Measurements from ENCODE around the gene WBP2.

DNA sequence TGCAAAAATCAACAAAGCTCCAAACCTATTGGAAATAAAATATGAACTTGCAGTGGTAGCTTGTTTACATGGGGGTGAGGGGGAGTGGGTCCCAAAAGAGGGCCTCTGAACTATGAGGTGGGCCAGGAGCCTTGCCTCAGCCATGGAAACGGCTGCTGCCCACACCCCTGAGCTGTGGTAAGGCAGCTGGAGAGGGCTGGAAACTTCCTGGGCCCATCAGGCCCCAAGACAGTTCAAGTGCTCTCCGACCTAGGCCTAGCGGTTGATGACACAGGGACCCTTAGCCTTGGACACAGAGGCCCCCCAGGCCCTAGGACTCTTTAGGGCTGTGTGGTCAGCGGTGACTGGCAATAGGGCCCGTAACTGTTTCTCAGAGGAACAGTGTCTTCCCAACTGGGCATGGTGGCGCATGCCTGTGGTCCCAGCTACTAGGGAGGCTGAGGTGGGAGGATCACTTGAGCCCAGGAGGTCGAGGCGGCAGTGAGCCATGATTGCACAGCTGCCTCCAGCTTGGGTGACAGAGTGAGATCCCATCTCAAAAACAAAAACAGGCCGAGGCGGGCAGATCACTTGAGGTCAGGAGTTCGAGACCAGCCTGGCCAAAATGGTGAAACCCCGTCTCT, 29.3 kb downstream of the WBP2 start:
- TF ChIP-seq CTCF (IDR thresholded peaks at IDR 0.05 in 2 of 3, conservative IDR thresholded peaks at IDR 0.05 in 1 of 3; ENCODE audit: borderline replicate concordance in 1 of 3, insufficient read depth in 1 of 3, low read depth in 2 of 3, low read length in 2 of 3) (no peak), POLR2AphosphoS5 (IDR thresholded peaks at IDR 0.05; ENCODE audit: low read depth, low read length) (no peak), ZNF274 (IDR thresholded peaks at IDR 0.05; ENCODE audit: low read depth, low read length) (no peak), POLR2A (IDR thresholded peaks at IDR 0.05; ENCODE audit: borderline replicate concordance, extremely low read depth, insufficient read depth, insufficient read length) (no peak), EGR1 (IDR thresholded peaks at IDR 0.05; ENCODE audit: low read depth) (no peak), EZH2 (IDR thresholded peaks at IDR 0.05) (no peak), YY1 (IDR thresholded peaks at IDR 0.05; ENCODE audit: extremely low read depth, insufficient replicate concordance, low read depth, low read length) (no peak), TCF7L2 (IDR thresholded peaks at IDR 0.05; ENCODE audit: borderline replicate concordance, extremely low read depth, insufficient read depth, insufficient read length) (no peak), SP1 (IDR thresholded peaks at IDR 0.05; ENCODE audit: low read depth) (no peak), ZFX (IDR thresholded peaks at IDR 0.05) (no peak)
- TF ChIP-seq, protein P1, sequence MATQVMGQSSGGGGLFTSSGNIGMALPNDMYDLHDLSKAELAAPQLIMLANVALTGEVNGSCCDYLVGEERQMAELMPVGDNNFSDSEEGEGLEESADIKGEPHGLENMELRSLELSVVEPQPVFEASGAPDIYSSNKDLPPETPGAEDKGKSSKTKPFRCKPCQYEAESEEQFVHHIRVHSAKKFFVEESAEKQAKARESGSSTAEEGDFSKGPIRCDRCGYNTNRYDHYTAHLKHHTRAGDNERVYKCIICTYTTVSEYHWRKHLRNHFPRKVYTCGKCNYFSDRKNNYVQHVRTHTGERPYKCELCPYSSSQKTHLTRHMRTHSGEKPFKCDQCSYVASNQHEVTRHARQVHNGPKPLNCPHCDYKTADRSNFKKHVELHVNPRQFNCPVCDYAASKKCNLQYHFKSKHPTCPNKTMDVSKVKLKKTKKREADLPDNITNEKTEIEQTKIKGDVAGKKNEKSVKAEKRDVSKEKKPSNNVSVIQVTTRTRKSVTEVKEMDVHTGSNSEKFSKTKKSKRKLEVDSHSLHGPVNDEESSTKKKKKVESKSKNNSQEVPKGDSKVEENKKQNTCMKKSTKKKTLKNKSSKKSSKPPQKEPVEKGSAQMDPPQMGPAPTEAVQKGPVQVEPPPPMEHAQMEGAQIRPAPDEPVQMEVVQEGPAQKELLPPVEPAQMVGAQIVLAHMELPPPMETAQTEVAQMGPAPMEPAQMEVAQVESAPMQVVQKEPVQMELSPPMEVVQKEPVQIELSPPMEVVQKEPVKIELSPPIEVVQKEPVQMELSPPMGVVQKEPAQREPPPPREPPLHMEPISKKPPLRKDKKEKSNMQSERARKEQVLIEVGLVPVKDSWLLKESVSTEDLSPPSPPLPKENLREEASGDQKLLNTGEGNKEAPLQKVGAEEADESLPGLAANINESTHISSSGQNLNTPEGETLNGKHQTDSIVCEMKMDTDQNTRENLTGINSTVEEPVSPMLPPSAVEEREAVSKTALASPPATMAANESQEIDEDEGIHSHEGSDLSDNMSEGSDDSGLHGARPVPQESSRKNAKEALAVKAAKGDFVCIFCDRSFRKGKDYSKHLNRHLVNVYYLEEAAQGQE (IDR thresholded peaks at IDR 0.05; ENCODE audit: low read depth), result no peak

Measured in HCT116 (cell line).